NCI-H748 treated with DMSO at 0.1 percent for 48 hours (cell line): ENCODE results near the gene CGNL1.

Experiments
- DNase-seq: peaks from one replicate; lab custom pipeline; 2025; lab: John Stamatoyannopoulos, UW

The CGNL1 gene

GRCh38 chr15:57500979-57501576, 124.8 kb downstream of the CGNL1 start:
- no peak for DNase-seq

GRCh38 chr15:57502116-57502515, 125.8 kb downstream of the CGNL1 start:
- no peak for DNase-seq

GRCh38 chr15:57503051-57503702, 126.9 kb downstream of the CGNL1 start:
- DNase-seq = no peak

- no peak for DNase-seq
Observed at GRCh38 chr15:57503911-57504598, 127.8 kb downstream of the CGNL1 start.

- no peak for DNase-seq
Observed at GRCh38 chr15:57504599-57504940, 128.3 kb downstream of the CGNL1 start.

- DNase-seq = no peak
Observed at GRCh38 chr15:57505056-57505715, 128.9 kb downstream of the CGNL1 start.

- peak; percentile 84 for DNase-seq
Observed at GRCh38 chr15:57505949-57506391, 129.7 kb downstream of the CGNL1 start.

- no peak for DNase-seq
Observed at GRCh38 chr15:57506422-57506821, 130.1 kb downstream of the CGNL1 start.

- no peak for DNase-seq
Observed at GRCh38 chr15:57507111-57507510, 130.8 kb downstream of the CGNL1 start.

- DNase-seq = no peak
Observed at GRCh38 chr15:57509126-57509525, 132.8 kb downstream of the CGNL1 start.

GRCh38 chr15:57509965-57510364, 133.7 kb downstream of the CGNL1 start:
- no peak for DNase-seq

GRCh38 chr15:57510647-57511046, 134.3 kb downstream of the CGNL1 start:
- DNase-seq = peak; percentile 66

- no peak for DNase-seq
Observed at GRCh38 chr15:57516327-57517029, 140.2 kb downstream of the CGNL1 start.

GRCh38 chr15:57517030-57517671, 140.8 kb downstream of the CGNL1 start:
- no peak for DNase-seq

GRCh38 chr15:57518779-57519405, 142.6 kb downstream of the CGNL1 start:
- DNase-seq = no peak

- no peak for DNase-seq
Observed at GRCh38 chr15:57519806-57520205, 143.5 kb downstream of the CGNL1 start.

GRCh38 chr15:57521503-57521902, 145.2 kb downstream of the CGNL1 start:
- DNase-seq = no peak

- DNase-seq = no peak
Observed at GRCh38 chr15:57522148-57522547, 145.8 kb downstream of the CGNL1 start.

GRCh38 chr15:57525581-57525980, 149.3 kb downstream of the CGNL1 start:
- no peak for DNase-seq

GRCh38 chr15:57526076-57526475, 149.8 kb downstream of the CGNL1 start:
- no peak for DNase-seq

GRCh38 chr15:57526615-57527014, 150.3 kb downstream of the CGNL1 start:
- DNase-seq = no peak
